Caco-2 (cell line): ENCODE measurements around the gene MVB12B. TPM values are rescaled to one million over a fixed set of nuclear protein-coding genes. Genes with fewer than 3 reads are reported as not detected.

ENCODE experiments used
- BruUV-seq: library from RNA; stranded (reverse); fragments of 400-500 nt; replicated peaks from 2 replicates; lab custom pipeline; 2021; lab: Mats Ljungman, UMichigan
- CTCF ChIA-PET: fragments of 300-600 bp; sonication (Branson Sonifier 250); formaldehyde crosslinking; loops from one replicate; lab custom pipeline; 2022; ENCODE audit warnings: antibody characterized with exemption; lab: Charles Lee
- POLR2A ChIA-PET: fragments of 300-600 bp; sonication (Branson Sonifier 250); formaldehyde crosslinking; loops from one replicate; lab custom pipeline; 2022; ENCODE audit warnings: antibody characterized with exemption; lab: Charles Lee
- DNase-seq, 2 experiments: peaks; one replicate each; pipeline versions ENCODE4 v3.0.0 to v3.0.0-alpha.2; 2020 to 2022
- H3K27me3 ChIP-seq: replicated peaks from 2 replicates; pipeline ENCODE4 v1.6.0; 2011; ENCODE audit warnings: low read length; ENCODE audit not compliant: control insufficient read depth, insufficient read depth
- H3K36me3 ChIP-seq: 2 replicates; pipeline ENCODE4 v1.5.1; 2011; ENCODE audit warnings: low read length; ENCODE audit not compliant: control insufficient read depth, insufficient read depth
- H3K4me1 ChIP-seq: fragments of 250-450 bp; sonication (Bioruptor Pico); 2 replicates; pipeline ENCODE4 v1.5.1; 2020; ENCODE audit warnings: mild to moderate bottlenecking
- H3K4me3 ChIP-seq: 2 replicates; pipeline ENCODE4 v1.5.1; 2011; ENCODE audit warnings: low read depth, mild to moderate bottlenecking, control low read depth, low read length
- H3K9me3 ChIP-seq: fragments of 250-450 bp; sonication (Bioruptor Pico); 2 replicates; pipeline ENCODE4 v1.5.1; 2020; ENCODE audit warnings: mild to moderate bottlenecking, moderate library complexity
- H3K27ac Mint-ChIP-seq: one replicate; pipeline ENCODE4 v1.8.0; 2022; ENCODE audit warnings: mixed read lengths; ENCODE audit not compliant: unreplicated experiment
- H3K27me3 Mint-ChIP-seq: one replicate; pipeline ENCODE4 v1.8.0; 2022; ENCODE audit warnings: mixed read lengths; ENCODE audit not compliant: insufficient read depth, unreplicated experiment
- H3K36me3 Mint-ChIP-seq: one replicate; pipeline ENCODE4 v1.8.0; 2022; ENCODE audit warnings: mild to moderate bottlenecking, mixed read lengths; ENCODE audit not compliant: insufficient read depth, unreplicated experiment
- H3K4me1 Mint-ChIP-seq: one replicate; pipeline ENCODE4 v1.8.0; 2022; ENCODE audit warnings: low read depth, mixed read lengths; ENCODE audit not compliant: unreplicated experiment
- H3K4me3 Mint-ChIP-seq: one replicate; pipeline ENCODE4 v1.8.0; 2022; ENCODE audit warnings: mild to moderate bottlenecking, moderate library complexity, mixed read lengths; ENCODE audit not compliant: unreplicated experiment
- H3K9me3 Mint-ChIP-seq: one replicate; pipeline ENCODE4 v1.8.0; 2022; ENCODE audit warnings: mixed read lengths; ENCODE audit not compliant: unreplicated experiment
- CTCF ChIP-seq, 2 experiments: fragments of 200-600 bp in 1 of 2; IDR thresholded peaks; 1 replicate in 1 of 2; 2 replicates in 1 of 2; pipeline versions ENCODE4 v1.5.1 to v1.8.0; 2011 to 2022; ENCODE audit warnings: antibody characterized with exemption in 1 of 2, control low read depth in 1 of 2, inconsistent platforms in 1 of 2, low read depth in 1 of 2, low read length in 1 of 2, mild to moderate bottlenecking in 1 of 2, moderate library complexity in 1 of 2; ENCODE audit not compliant: insufficient read depth in 1 of 2, severe bottlenecking in 1 of 2, unreplicated experiment in 1 of 2
- intact Hi-C: fragments of 100-400 bp; cut with micrococcal nuclease; formaldehyde crosslinking; loops from one replicate; pipeline ENCODE4 v1.10.0; 2022; ENCODE audit not compliant: unreplicated experiment
- total RNA-seq: library from RNA; stranded (reverse); gene quantifications from 2 replicates; pipeline ENCODE4 v1.2.3, GENCODE V29; 2022

MVB12B gene
- total RNA-seq, 1 experiment from 2014 or later: 24.4 TPM

GRCh38 chr9:126309427-126310189 is 17.0 kb upstream of the MVB12B start:
- ChIA-PET CTCF (no interaction called here), POLR2A (no interaction called here)
- no TSS peak for BruUV-seq
- H3K27ac Mint-ChIP-seq: no peak overlapping the region
- DNase-seq: no peak
- H3K9me3 Mint-ChIP-seq: no peaks in the 10 kb centered on the region
- H3K27me3 ChIP-seq: no peaks in the 10 kb centered on the region
- H3K4me1 ChIP-seq: no peaks in the 10 kb centered on the region
- no peaks in the 10 kb centered on the region for H3K9me3 ChIP-seq
- H3K27me3 Mint-ChIP-seq: no peaks in the 10 kb centered on the region
- no peaks in the 10 kb centered on the region for H3K4me1 Mint-ChIP-seq
- no peaks in the 10 kb centered on the region for H3K36me3 Mint-ChIP-seq
- no peak for TF ChIP-seq CTCF (IDR thresholded peaks at IDR 0.05; ENCODE audit: insufficient read depth in 1 of 2, low read depth in 1 of 2, low read length in 1 of 2, severe bottlenecking in 1 of 2, unreplicated experiment in 1 of 2)
- no peak overlapping the region for H3K4me3 Mint-ChIP-seq
- no peak overlapping the region for H3K4me3 ChIP-seq
- H3K36me3 ChIP-seq: no peaks in the 10 kb centered on the region
- intact Hi-C loops: no loop called here

GRCh38 chr9:126312584-126313551 is 13.8 kb upstream of the MVB12B start:
- TF ChIP-seq CTCF (IDR thresholded peaks at IDR 0.05; ENCODE audit: insufficient read depth in 1 of 2, low read depth in 1 of 2, low read length in 1 of 2, severe bottlenecking in 1 of 2, unreplicated experiment in 1 of 2): no peak
- Mint-ChIP-seq H3K27me3 (no peaks in the 10 kb centered on the region), H3K4me3 (no peak overlapping the region), H3K36me3 (no peaks in the 10 kb centered on the region), H3K4me1 (no peaks in the 10 kb centered on the region), H3K27ac (no peak overlapping the region), H3K9me3 (no peaks in the 10 kb centered on the region)
- POLR2A ChIA-PET: no interaction called here
- no peak overlapping the region for H3K4me3 ChIP-seq
- no peaks in the 10 kb centered on the region for H3K27me3 ChIP-seq
- no TSS peak for BruUV-seq
- intact Hi-C loops: no loop called here
- no peaks in the 10 kb centered on the region for H3K36me3 ChIP-seq
- no peak for DNase-seq
- CTCF ChIA-PET: no interaction called here
- no peaks in the 10 kb centered on the region for H3K9me3 ChIP-seq
- H3K4me1 ChIP-seq: no peaks in the 10 kb centered on the region

- DNase-seq: no peak
- Histone ChIP-seq H3K4me3 (no peak overlapping the region), H3K36me3 (no peaks in the 10 kb centered on the region), H3K9me3 (no peaks in the 10 kb centered on the region), H3K27me3 (no peaks in the 10 kb centered on the region), H3K4me1 (no peaks in the 10 kb centered on the region)
- H3K4me1 Mint-ChIP-seq: no peaks in the 10 kb centered on the region
- POLR2A ChIA-PET: no interaction called here
- no peak overlapping the region for H3K4me3 Mint-ChIP-seq
- H3K27me3 Mint-ChIP-seq: no peaks in the 10 kb centered on the region
- CTCF ChIA-PET: no interaction called here
- no peaks in the 10 kb centered on the region for H3K9me3 Mint-ChIP-seq
- intact Hi-C loops: no loop called here
- BruUV-seq: no TSS peak
- no peak for TF ChIP-seq CTCF (IDR thresholded peaks at IDR 0.05; ENCODE audit: insufficient read depth in 1 of 2, low read depth in 1 of 2, low read length in 1 of 2, severe bottlenecking in 1 of 2, unreplicated experiment in 1 of 2)
- no peak overlapping the region for H3K27ac Mint-ChIP-seq
- H3K36me3 Mint-ChIP-seq: no peaks in the 10 kb centered on the region
Measured at GRCh38 chr9:126316085-126316655, 10.5 kb upstream of the MVB12B start.
